Gastroesophageal sphincter (tissue), 4 donors: ENCODE data around the gene RHBDD3. TPM values are rescaled to one million over a fixed set of nuclear protein-coding genes. Genes with fewer than 3 reads are reported as not detected.

ENCODE experiments used
- ATAC-seq: fragments of 150-250 bp; one replicate; pipeline ENCODE4 v1.9.1; 2016; ENCODE audit warnings: mild to moderate bottlenecking, moderate library complexity
- H3K27ac ChIP-seq, 4 donors: fragments of 200-600 bp; sonication (generic) in 3 of 4; 1 replicate in 3 of 4; 2 replicates in 1 of 4; pipeline ENCODE4 v1.5.1; 2016 to 2019
- H3K27me3 ChIP-seq: fragments of 200-600 bp; sonication (generic); one replicate; pipeline ENCODE4 v1.5.1; 2019
- H3K36me3 ChIP-seq, 2 donors: fragments of 200-600 bp; sonication (generic); one replicate each; pipeline ENCODE4 v1.5.1; 2019; ENCODE audit warnings: control low read depth in 1 of 2
- H3K4me1 ChIP-seq, 3 donors: fragments of 200-600 bp; sonication (generic); 1 replicate in 2 of 3; 2 replicates in 1 of 3; pipeline ENCODE4 v1.5.1; 2016 to 2019; ENCODE audit warnings: control low read depth in 2 of 3
- H3K4me3 ChIP-seq, 2 donors: fragments of 200-600 bp; sonication (generic); one replicate each; pipeline ENCODE4 v1.5.1; 2019; ENCODE audit warnings: mild to moderate bottlenecking in 1 of 2, moderate library complexity in 1 of 2
- H3K9me3 ChIP-seq, 3 donors: fragments of 200-600 bp; sonication (generic); one replicate each; pipeline ENCODE4 v1.5.1; 2017 to 2019; ENCODE audit warnings: control low read depth in 2 of 3
- EP300 ChIP-seq: sonication (generic); formaldehyde crosslinking; IDR thresholded peaks from one replicate; pipeline ENCODE4 v1.6.1; 2017; ENCODE audit warnings: antibody characterized with exemption, mild to moderate bottlenecking
- POLR2A ChIP-seq, 2 donors: fragments of 450-650 bp; IDR thresholded peaks; one replicate each; pipeline ENCODE4 v1.6.1; 2017; ENCODE audit warnings: antibody characterized with exemption in 2 of 2, mild to moderate bottlenecking in 2 of 2, moderate library complexity in 1 of 2
- POLR2AphosphoS5 ChIP-seq: sonication (generic); formaldehyde crosslinking; IDR thresholded peaks from one replicate; pipeline ENCODE4 v1.6.1; 2017; ENCODE audit warnings: antibody characterized with exemption
- WGBS, 2 donors: methylation state at CpG; one replicate each; pipeline ENCODE4 v1.1.5; 2018; ENCODE audit warnings: low coverage in 1 of 2; 5-methylcytosine and 5-hydroxymethylcytosine counted together
- total RNA-seq, 4 donors: library from RNA; depleted of rRNA; stranded (reverse); fragments of >200 nt; gene quantifications; one replicate each; pipeline ENCODE4 v1.1.0, GENCODE V29; 2016
- TF ChIP-seq, protein P1 (sequence below), 4 experiments: fragments of 200-600 bp in 2 of 4; fragments of 450-650 bp in 2 of 4; sonication (generic) in 1 of 4; IDR thresholded peaks; one replicate each; pipeline ENCODE4 v1.5.1; 2017 to 2019; ENCODE audit warnings: antibody characterized with exemption in 4 of 4, mild to moderate bottlenecking in 2 of 4, moderate library complexity in 2 of 4

The RHBDD3 gene
- total RNA-seq, 4 donors from 2014 or later = 7.2 to 27.7 (median 19.6) TPM

DNA sequence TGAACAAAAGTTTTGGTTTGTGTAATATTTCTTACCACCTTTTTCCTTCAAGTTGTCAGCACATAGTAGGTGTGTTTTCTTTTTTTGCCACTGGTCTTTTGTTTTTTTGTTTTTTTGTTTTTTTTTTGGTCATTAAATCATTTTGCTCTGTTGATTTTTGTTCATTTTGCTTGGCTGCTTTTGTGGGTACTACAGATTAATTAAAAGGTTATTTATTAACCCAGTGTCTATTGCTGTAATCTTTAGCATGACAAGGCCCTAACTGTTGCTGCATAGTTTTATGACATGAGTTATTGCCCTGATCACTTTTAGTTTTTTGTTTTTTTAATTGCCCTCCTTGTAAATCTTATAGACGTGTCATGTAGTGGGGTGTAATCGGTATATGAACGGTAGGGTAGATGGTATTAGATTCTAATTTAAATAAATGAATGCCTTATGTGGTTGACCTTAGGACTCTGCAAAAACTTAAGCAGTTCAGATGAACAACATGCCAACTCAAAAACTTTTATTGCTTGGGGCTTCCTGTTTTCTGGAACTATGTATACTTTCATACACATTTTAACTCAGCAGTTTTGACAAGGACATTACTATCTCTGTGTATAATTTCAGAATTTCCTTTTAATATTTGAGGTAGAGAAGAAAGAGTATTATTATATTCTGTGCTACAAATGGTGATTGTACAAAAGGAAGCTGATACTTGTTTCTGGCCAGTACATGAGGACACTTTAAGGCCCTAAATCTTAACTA lies 8.2 kb upstream of the RHBDD3 start:
- Histone ChIP-seq H3K4me1 (peaks cover 14 to 72% (median 26%) of the 10 kb centered on the region in 3 donors), H3K27me3 (no peaks in the 10 kb centered on the region), H3K9me3 (no peaks in the 10 kb centered on the region), H3K4me3 (no peak overlapping the region), H3K27ac (no peak overlapping the region), H3K36me3 (peaks cover 20 to 88% of the 10 kb centered on the region in 2 donors)
- TF ChIP-seq POLR2AphosphoS5 (no peak), EP300 (no peak)
- TF ChIP-seq, protein P1, sequence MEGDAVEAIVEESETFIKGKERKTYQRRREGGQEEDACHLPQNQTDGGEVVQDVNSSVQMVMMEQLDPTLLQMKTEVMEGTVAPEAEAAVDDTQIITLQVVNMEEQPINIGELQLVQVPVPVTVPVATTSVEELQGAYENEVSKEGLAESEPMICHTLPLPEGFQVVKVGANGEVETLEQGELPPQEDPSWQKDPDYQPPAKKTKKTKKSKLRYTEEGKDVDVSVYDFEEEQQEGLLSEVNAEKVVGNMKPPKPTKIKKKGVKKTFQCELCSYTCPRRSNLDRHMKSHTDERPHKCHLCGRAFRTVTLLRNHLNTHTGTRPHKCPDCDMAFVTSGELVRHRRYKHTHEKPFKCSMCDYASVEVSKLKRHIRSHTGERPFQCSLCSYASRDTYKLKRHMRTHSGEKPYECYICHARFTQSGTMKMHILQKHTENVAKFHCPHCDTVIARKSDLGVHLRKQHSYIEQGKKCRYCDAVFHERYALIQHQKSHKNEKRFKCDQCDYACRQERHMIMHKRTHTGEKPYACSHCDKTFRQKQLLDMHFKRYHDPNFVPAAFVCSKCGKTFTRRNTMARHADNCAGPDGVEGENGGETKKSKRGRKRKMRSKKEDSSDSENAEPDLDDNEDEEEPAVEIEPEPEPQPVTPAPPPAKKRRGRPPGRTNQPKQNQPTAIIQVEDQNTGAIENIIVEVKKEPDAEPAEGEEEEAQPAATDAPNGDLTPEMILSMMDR (IDR thresholded peaks at IDR 0.05) = no peak
- no peak for ATAC-seq
- WGBS, 2 donors = 24 to 65% methylated on average over 3 of the region's 3 CpGs

DNA sequence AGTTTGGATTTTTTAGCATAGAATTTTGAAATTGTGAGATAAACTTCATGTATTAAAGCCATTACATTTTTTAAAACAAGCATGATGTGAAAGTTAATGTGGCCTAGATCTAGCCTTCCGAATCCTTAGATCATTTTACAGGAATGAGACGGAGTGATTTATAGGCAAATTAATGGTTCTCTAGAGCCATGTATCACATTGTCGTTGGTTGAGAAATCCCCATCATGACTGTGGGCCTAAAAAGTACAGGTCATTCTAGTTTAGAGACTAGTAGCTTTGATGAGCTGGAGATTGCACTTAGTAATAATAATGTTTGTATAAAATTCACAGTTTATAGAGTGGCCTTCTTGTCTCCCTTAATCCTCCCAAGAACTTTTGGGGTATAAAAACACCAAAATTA lies 7.4 kb upstream of the RHBDD3 start:
- Histone ChIP-seq H3K4me3 (no peak overlapping the region), H3K9me3 (no peaks in the 10 kb centered on the region), H3K27ac (no peak overlapping the region), H3K36me3 (peaks cover 20 to 80% of the 10 kb centered on the region in 2 donors), H3K4me1 (peaks cover 14 to 80% (median 32%) of the 10 kb centered on the region in 3 donors), H3K27me3 (no peaks in the 10 kb centered on the region)
- TF ChIP-seq, protein P1 (IDR thresholded peaks at IDR 0.05) = no peak
- no peak for TF ChIP-seq POLR2A (IDR thresholded peaks at IDR 0.05)
- no peak for TF ChIP-seq EP300
- no peak for TF ChIP-seq POLR2AphosphoS5
- 29 to 53% methylated on average over 3 of the region's 3 CpGs for WGBS, 2 donors
- ATAC-seq = no peak

DNA sequence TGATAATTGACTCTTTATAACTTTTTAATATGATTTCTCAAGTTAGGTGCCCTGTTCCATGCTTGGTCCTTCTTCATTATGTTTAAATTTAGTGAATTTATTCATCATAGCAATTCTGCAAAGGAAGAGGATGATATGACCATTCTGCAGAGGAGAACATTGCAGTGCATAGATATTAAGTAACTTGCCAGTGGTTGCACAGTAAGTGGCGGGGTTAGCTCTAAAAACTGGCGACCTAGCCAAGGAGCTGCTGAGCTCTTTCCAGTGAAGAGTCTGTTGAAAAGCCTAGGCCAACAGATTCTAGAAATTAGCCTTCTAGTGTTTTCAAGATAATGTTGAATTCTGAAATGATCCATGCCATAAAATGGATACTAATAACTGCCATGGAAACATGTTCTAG lies 4.8 kb upstream of the RHBDD3 start:
- H3K36me3 ChIP-seq = peaks cover 20 to 54% of the 10 kb centered on the region in 2 donors
- H3K4me3 ChIP-seq = no peak overlapping the region
- TF ChIP-seq POLR2A (IDR thresholded peaks at IDR 0.05) = no peak
- no peak for TF ChIP-seq EP300
- TF ChIP-seq POLR2AphosphoS5 = no peak
- TF ChIP-seq, protein P1 (IDR thresholded peaks at IDR 0.05) = no peak
- WGBS, 2 donors = 68% methylated on average over 2 of the region's 2 CpGs; no CpG with 5 or more reads in 1 of the 2 donors
- no peak overlapping the region for H3K27ac ChIP-seq
- H3K4me1 ChIP-seq = peaks cover 14 to 87% (median 35%) of the 10 kb centered on the region in 3 donors
- H3K27me3 ChIP-seq = no peaks in the 10 kb centered on the region
- no peak for ATAC-seq
- no peaks in the 10 kb centered on the region for H3K9me3 ChIP-seq

DNA sequence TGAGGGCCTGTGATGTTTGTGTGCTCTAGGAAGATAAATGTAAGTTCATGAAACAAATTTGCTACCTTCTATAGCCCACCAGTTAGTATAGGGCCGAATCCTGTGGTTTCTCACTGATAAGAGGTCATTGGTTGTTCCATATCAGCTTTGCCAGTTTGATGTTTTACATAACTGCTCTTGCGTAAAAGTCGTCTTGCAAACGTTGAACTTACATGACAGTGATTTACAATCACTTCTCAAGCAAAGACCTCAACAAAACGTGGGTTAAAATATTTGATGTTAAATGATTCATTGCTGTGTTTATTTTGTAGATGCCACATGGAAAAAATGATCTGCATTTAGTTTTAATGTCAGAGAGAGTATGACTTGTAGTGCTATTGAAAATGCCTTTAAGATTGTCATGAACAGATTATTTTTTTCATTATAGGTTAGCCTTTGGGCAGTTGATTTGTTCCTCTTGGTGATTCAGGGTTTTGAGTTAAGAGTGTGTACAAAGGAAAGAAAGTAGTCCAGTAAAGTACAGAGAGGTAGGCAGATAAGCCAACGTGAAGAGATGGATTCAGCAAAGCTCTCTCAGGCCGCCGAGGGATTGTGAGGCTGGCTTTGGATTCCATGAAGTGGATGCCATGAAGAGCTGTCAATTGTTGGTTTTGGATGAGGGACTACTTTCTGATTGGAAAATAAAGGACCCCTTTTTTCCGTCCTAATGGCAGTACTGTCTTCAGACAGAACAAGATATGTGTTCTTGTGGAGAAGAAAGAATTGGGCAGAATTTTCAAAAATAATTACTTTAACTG lies 2.9 kb upstream of the RHBDD3 start:
- peak overlapping the region; percentile 70 to 86 for H3K4me3 ChIP-seq
- H3K36me3 ChIP-seq = peaks cover 15 to 37% of the 10 kb centered on the region in 2 donors
- no peak for ATAC-seq
- H3K27me3 ChIP-seq = no peaks in the 10 kb centered on the region
- H3K27ac ChIP-seq = peak overlapping the region in 3 of 4 donors; percentile 96 to 99 (median 97)
- H3K9me3 ChIP-seq = no peaks in the 10 kb centered on the region
- TF ChIP-seq POLR2AphosphoS5 = no peak
- TF ChIP-seq EP300 = no peak
- no peak for TF ChIP-seq POLR2A (IDR thresholded peaks at IDR 0.05)
- TF ChIP-seq, protein P1 (IDR thresholded peaks at IDR 0.05) = no peak
- 8 to 11% methylated on average over 9 of the region's 9 CpGs for WGBS, 2 donors
- H3K4me1 ChIP-seq = peaks cover 14 to 86% (median 46%) of the 10 kb centered on the region in 3 donors
